ENCODE measurements around the gene PPP4R4. TPM values are rescaled to one million over a fixed set of nuclear protein-coding genes. Genes with fewer than 3 reads are reported as not detected.
A peak's percentile ranks its signal among the peaks of the same experiment; 100 is the strongest.
"Not testable (repeated sequence)": the region's sequence is repeated elsewhere in the genome, so short reads cannot be mapped to it uniquely, and the experiment has no call there.

PPP4R4 gene
- total RNA-seq, 1 donor from 2014 or later: 14.0 TPM

GRCh38 chr14:94196057-94196456 lies 21.9 kb downstream of the PPP4R4 start:
- no peaks in the 10 kb centered on the region for H3K36me3 ChIP-seq (ENCODE audit: control insufficient read depth, insufficient read depth, low read length)
- H3K27me3 ChIP-seq (ENCODE audit: control insufficient read depth, insufficient read depth, low read length): no peaks in the 10 kb centered on the region
- no peak for TF ChIP-seq CTCF (IDR thresholded peaks at IDR 0.05; ENCODE audit: insufficient read depth, low read length, severe bottlenecking)
- FAIRE-seq: no peak
- no peak overlapping the region for H3K4me3 ChIP-seq (ENCODE audit: low read depth, low read length)
- no peak for DNase-seq (ENCODE audit: low read depth)

GRCh38 chr14:94203473-94204210 lies 29.5 kb downstream of the PPP4R4 start:
- no peak for TF ChIP-seq CTCF (IDR thresholded peaks at IDR 0.05; ENCODE audit: insufficient read depth, low read length, severe bottlenecking)
- FAIRE-seq (no peak), DNase-seq (ENCODE audit: low read depth) (peak; percentile 31)
- Histone ChIP-seq H3K36me3 (ENCODE audit: control insufficient read depth, insufficient read depth, low read length) (no peaks in the 10 kb centered on the region), H3K4me3 (ENCODE audit: low read depth, low read length) (no peak overlapping the region), H3K27me3 (ENCODE audit: control insufficient read depth, insufficient read depth, low read length) (no peaks in the 10 kb centered on the region)

- DNase-seq (ENCODE audit: low read depth) (peak; percentile 97), FAIRE-seq (no peak)
- no peaks in the 10 kb centered on the region for H3K36me3 ChIP-seq (ENCODE audit: control insufficient read depth, insufficient read depth, low read length)
- no peaks in the 10 kb centered on the region for H3K27me3 ChIP-seq (ENCODE audit: control insufficient read depth, insufficient read depth, low read length)
- no peak for TF ChIP-seq CTCF (IDR thresholded peaks at IDR 0.05; ENCODE audit: insufficient read depth, low read length, severe bottlenecking)
- no peak overlapping the region for H3K4me3 ChIP-seq (ENCODE audit: low read depth, low read length)
These were observed 38.9 kb downstream of the PPP4R4 start for GRCh38 chr14:94213021-94213420.

GRCh38 chr14:94213741-94214140 lies 39.6 kb downstream of the PPP4R4 start:
- Histone ChIP-seq H3K36me3 (ENCODE audit: control insufficient read depth, insufficient read depth, low read length) (no peaks in the 10 kb centered on the region), H3K4me3 (ENCODE audit: low read depth, low read length) (no peak overlapping the region), H3K27me3 (ENCODE audit: control insufficient read depth, insufficient read depth, low read length) (no peaks in the 10 kb centered on the region)
- no peak for FAIRE-seq
- no peak for DNase-seq (ENCODE audit: low read depth)
- no peak for TF ChIP-seq CTCF (IDR thresholded peaks at IDR 0.05; ENCODE audit: insufficient read depth, low read length, severe bottlenecking)

- no peak for FAIRE-seq
These were observed 43.0 kb downstream of the PPP4R4 start for GRCh38 chr14:94217116-94217515.

GRCh38 chr14:94218198-94218886 lies 44.2 kb downstream of the PPP4R4 start:
- DNase-seq (ENCODE audit: low read depth); H3K27me3 ChIP-seq (ENCODE audit: control insufficient read depth, insufficient read depth, low read length); FAIRE-seq; H3K36me3 ChIP-seq (ENCODE audit: control insufficient read depth, insufficient read depth, low read length): not testable (repeated sequence)
- peak overlapping the region; percentile 16 for H3K4me3 ChIP-seq (ENCODE audit: low read depth, low read length)

More at GRCh38 chr14:94217116-94217515, 43.0 kb downstream of the PPP4R4 start:
- DNase-seq (ENCODE audit: low read depth): no peak
- Histone ChIP-seq H3K4me3 (ENCODE audit: low read depth, low read length) (no peak overlapping the region), H3K36me3 (ENCODE audit: control insufficient read depth, insufficient read depth, low read length) (no peaks in the 10 kb centered on the region), H3K27me3 (ENCODE audit: control insufficient read depth, insufficient read depth, low read length) (no peaks in the 10 kb centered on the region)
- no peak for TF ChIP-seq CTCF (IDR thresholded peaks at IDR 0.05; ENCODE audit: insufficient read depth, low read length, severe bottlenecking)
